SK-N-SH (cell line): ENCODE results near the gene NCAPH2. TPM values are rescaled to one million over a fixed set of nuclear protein-coding genes. Genes with fewer than 3 reads are reported as not detected.

Source experiments
- CTCF ChIA-PET: fragments of 300-600, 350-600 bp; formaldehyde crosslinking; extraction: SDS; loops from one replicate; lab custom pipeline; 2021; lab: Yijun Ruan, JAX
- POLR2A ChIA-PET: fragments of 350-600 bp; sonication (Branson Sonifier 250); formaldehyde crosslinking; extraction: SDS; loops from one replicate; lab custom pipeline; 2020; ENCODE audit warnings: antibody characterized with exemption, inconsistent platforms; lab: Yijun Ruan, JAX
- DNase-seq: peaks from one replicate; pipeline ENCODE4 v3.0.0; 2012
- H2AFZ ChIP-seq: fragments of 200-600 bp; sonication (generic); 2 replicates; pipeline ENCODE4 v1.8.1; 2016; ENCODE audit warnings: antibody characterized with exemption, mild to moderate bottlenecking, low read depth
- H3F3A ChIP-seq: fragments of 200-600 bp; sonication (generic); replicated peaks from 2 replicates; pipeline ENCODE3; 2016; ENCODE audit warnings: antibody characterized with exemption, mild to moderate bottlenecking; ENCODE audit not compliant: insufficient read depth
- H3K27ac ChIP-seq, 2 experiments: fragments of 200-500 bp in 1 of 2; fragments of 200-600 bp in 1 of 2; sonication (Bioruptor generic) in 1 of 2; sonication (generic), shearing (Covaris generic) in 1 of 2; 2 replicates each; pipeline versions ENCODE4 v1.5.1 to v1.6.1; 2014 to 2016; ENCODE audit warnings: low read depth in 2 of 2, inconsistent platforms in 1 of 2, low read length in 1 of 2, mild to moderate bottlenecking in 1 of 2, mixed read lengths in 1 of 2
- H3K27me3 ChIP-seq: fragments of 200-600 bp; sonication (generic), shearing (Covaris generic); 2 replicates; pipeline ENCODE4 v1.6.1; 2016; ENCODE audit warnings: mixed run types; ENCODE audit not compliant: insufficient read depth
- H3K36me3 ChIP-seq, 2 experiments: fragments of 200-500 bp in 1 of 2; fragments of 200-600 bp in 1 of 2; sonication (Bioruptor generic) in 1 of 2; sonication (generic) in 1 of 2; replicated peaks in 1 of 2; 2 replicates each; pipeline versions ENCODE3 to v1.5.1; 2014 to 2016; ENCODE audit warnings: low read length in 1 of 2, mild to moderate bottlenecking in 1 of 2; ENCODE audit not compliant: insufficient read depth in 2 of 2, control insufficient read depth in 1 of 2
- H3K4me1 ChIP-seq, 2 experiments: fragments of 200-500 bp in 1 of 2; fragments of 200-600 bp in 1 of 2; sonication (Bioruptor generic) in 1 of 2; sonication (generic), shearing (Covaris generic) in 1 of 2; 2 replicates each; pipeline versions ENCODE4 v1.5.1 to v1.6.1; 2014 to 2016; ENCODE audit warnings: low read depth in 1 of 2, low read length in 1 of 2, mixed run types in 1 of 2; ENCODE audit not compliant: insufficient read depth in 2 of 2, control insufficient read depth in 1 of 2
- H3K4me2 ChIP-seq: fragments of 200-600 bp; sonication (generic), shearing (Covaris generic); 2 replicates; pipeline ENCODE4 v1.6.1; 2017; ENCODE audit warnings: mixed run types
- H3K4me3 ChIP-seq, 2 experiments: fragments of 200-500 bp in 1 of 2; fragments of 200-600 bp in 1 of 2; sonication (Bioruptor generic) in 1 of 2; sonication (generic), shearing (Covaris generic) in 1 of 2; 2 replicates each; pipeline versions ENCODE4 v1.5.1 to v1.8.1; 2014 to 2016; ENCODE audit warnings: low read depth in 2 of 2, inconsistent platforms in 1 of 2, low read length in 1 of 2, mild to moderate bottlenecking in 1 of 2, mixed read lengths in 1 of 2, moderate library complexity in 1 of 2
- H3K79me2 ChIP-seq: fragments of 200-600 bp; sonication (generic); 2 replicates; pipeline ENCODE4 v1.8.1; 2017; ENCODE audit warnings: mild to moderate bottlenecking; ENCODE audit not compliant: insufficient read depth
- H3K9ac ChIP-seq: fragments of 200-600 bp; sonication (generic); 2 replicates; pipeline ENCODE4 v1.6.1; 2017; ENCODE audit warnings: mixed run types
- H3K9me2 ChIP-seq: fragments of 200-600 bp; sonication (generic); 2 replicates; pipeline ENCODE4 v1.6.1; 2017; ENCODE audit warnings: mixed run types
- H3K9me3 ChIP-seq: fragments of 200-600 bp; sonication (generic); 2 replicates; pipeline ENCODE4 v1.6.1; 2017; ENCODE audit warnings: mixed run types, mild to moderate bottlenecking, moderate library complexity
- H4K20me1 ChIP-seq: fragments of 200-600 bp; sonication (generic); 2 replicates; pipeline ENCODE4 v1.6.1; 2017; ENCODE audit warnings: mild to moderate bottlenecking, mixed run types; ENCODE audit not compliant: insufficient read depth
- CTCF ChIP-seq: fragments of 200-600 bp; sonication (generic); IDR thresholded peaks from 2 replicates; pipeline ENCODE4 v1.6.1; 2017; ENCODE audit warnings: antibody characterized with exemption, mild to moderate bottlenecking, moderate library complexity
- EP300 ChIP-seq, 2 experiments: IDR thresholded peaks; 2 replicates each; pipeline versions ENCODE4 v1.4.0 to v1.6.1; 2012; ENCODE audit warnings: borderline replicate concordance in 1 of 2, low read depth in 1 of 2, low read length in 1 of 2
- EZH2phosphoT487 ChIP-seq: fragments of 200-600 bp; sonication (generic); IDR thresholded peaks from 2 replicates; pipeline ENCODE4 v1.6.1; 2017; ENCODE audit warnings: low read depth, mixed run types, mild to moderate bottlenecking, antibody characterized with exemption, moderate library complexity, borderline replicate concordance
- FOXM1 ChIP-seq: IDR thresholded peaks from 2 replicates; pipeline ENCODE4 v1.4.0; 2012; ENCODE audit warnings: low read depth, mild to moderate bottlenecking
- MAX ChIP-seq: IDR thresholded peaks from 2 replicates; pipeline ENCODE4 v1.4.0; 2012; ENCODE audit warnings: low read depth
- RCOR1 ChIP-seq: fragments of 150-350 bp; IDR thresholded peaks from 2 replicates; pipeline ENCODE4 v1.6.1; 2017; ENCODE audit warnings: antibody characterized with exemption, low read length
- RXRA ChIP-seq: IDR thresholded peaks from 2 replicates; pipeline ENCODE4 v1.4.0; 2012; ENCODE audit warnings: low read depth, mild to moderate bottlenecking, borderline replicate concordance
- SIN3A ChIP-seq: IDR thresholded peaks from 2 replicates; pipeline ENCODE4 v1.6.1; 2012; ENCODE audit warnings: low read depth, mild to moderate bottlenecking, low read length, moderate library complexity, borderline replicate concordance
- TAF1 ChIP-seq: IDR thresholded peaks from 2 replicates; pipeline ENCODE4 v1.6.1; 2012; ENCODE audit warnings: low read depth, mild to moderate bottlenecking, low read length, moderate library complexity, borderline replicate concordance
- USF2 ChIP-seq: fragments of 150-350 bp; IDR thresholded peaks from 2 replicates; pipeline ENCODE4 v1.6.1; 2017; ENCODE audit warnings: antibody characterized with exemption, low read length, low read depth, borderline replicate concordance
- YY1 ChIP-seq: IDR thresholded peaks from 2 replicates; pipeline ENCODE4 v1.4.0; 2012; ENCODE audit warnings: low read depth, mild to moderate bottlenecking
- WGBS: methylation state at CpG from one replicate; pipeline ENCODE4 v1.1.6; 2017; ENCODE audit warnings: low lambda C conversion rate; 5-methylcytosine and 5-hydroxymethylcytosine counted together
- polyA plus RNA-seq, 3 experiments: library from polyadenylated mRNA; depleted of rRNA; stranded (reverse); fragments of >200 nt; gene quantifications; 2 replicates each; pipeline ENCODE4 v1.2.3, GENCODE V29; 2012
- TF ChIP-seq, protein P1 (sequence below): IDR thresholded peaks from 2 replicates; pipeline ENCODE4 v1.4.0; 2012; ENCODE audit warnings: low read depth, borderline replicate concordance

The NCAPH2 gene
- polyA plus RNA-seq, 1 of the 3 experiments (the other 2 are of a cell fraction), result 22.4 TPM

GRCh38 chr22:50465066-50465930, 42.7 kb upstream of the NCAPH2 start:
- POLR2A ChIA-PET, result no interaction called here

More at GRCh38 chr22:50465066-50465930, 42.7 kb upstream of the NCAPH2 start:
- no peaks in the 10 kb centered on the region for H3K9me2 ChIP-seq
- TF ChIP-seq CTCF, result no peak
- TF ChIP-seq TAF1, result no peak
- no peak for TF ChIP-seq RCOR1
- TF ChIP-seq EZH2phosphoT487, result no peak
- no peak for TF ChIP-seq RXRA
- no peak for TF ChIP-seq USF2
- no peak for TF ChIP-seq MAX
- no peak for TF ChIP-seq EP300 (IDR thresholded peaks at IDR 0.05; ENCODE audit: borderline replicate concordance in 1 of 2, low read depth in 1 of 2, low read length in 1 of 2)
- no peak for TF ChIP-seq SIN3A
- no peak for TF ChIP-seq FOXM1
- TF ChIP-seq YY1, result no peak
- TF ChIP-seq, protein P1, sequence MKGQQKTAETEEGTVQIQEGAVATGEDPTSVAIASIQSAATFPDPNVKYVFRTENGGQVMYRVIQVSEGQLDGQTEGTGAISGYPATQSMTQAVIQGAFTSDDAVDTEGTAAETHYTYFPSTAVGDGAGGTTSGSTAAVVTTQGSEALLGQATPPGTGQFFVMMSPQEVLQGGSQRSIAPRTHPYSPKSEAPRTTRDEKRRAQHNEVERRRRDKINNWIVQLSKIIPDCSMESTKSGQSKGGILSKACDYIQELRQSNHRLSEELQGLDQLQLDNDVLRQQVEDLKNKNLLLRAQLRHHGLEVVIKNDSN, result no peak
- TF ChIP-seq, all 33 proteins: peak for 0
- Histone ChIP-seq H3K4me1 (peaks cover 0 to 4% of the 10 kb centered on the region in 2 experiments; a peak in 2 of 4 replicates), H4K20me1 (peaks cover 26% of the 10 kb centered on the region), H3K27ac (no peak overlapping the region), H3K79me2 (peaks cover 22% of the 10 kb centered on the region; the same call in 1 of the 2 replicates), H3K36me3 (peaks cover 0 to 68% of the 10 kb centered on the region in 2 experiments), H3K9me3 (no peaks in the 10 kb centered on the region), H2AFZ (no peak overlapping the region), H3K4me2 (no peak overlapping the region), H3F3A (no peaks in the 10 kb centered on the region), H3K9ac (no peak overlapping the region), H3K4me3 (no peak overlapping the region), H3K27me3 (no peaks in the 10 kb centered on the region)
- no peak for DNase-seq
- CTCF ChIA-PET, result interaction anchor here (1.1 to 1.3 kb wide), 2 partner anchors 10 to 61 kb away, joined by 3 read pairs; partner anchors contain the start of gene SCO2
- 98% methylated on average over 17 of the region's 30 CpGs for WGBS
